MM.1S (cell line): Measurements from ENCODE around the gene KCNG2.

ENCODE experiments used
- CTCF ChIP-seq: fragments of 300-600 bp; sonication (generic); IDR thresholded peaks from 2 replicates; pipeline ENCODE4 v1.5.1; 2016; ENCODE audit warnings: antibody characterized with exemption, low read length, mixed read lengths
- EZH2 ChIP-seq: fragments of 300-600 bp; sonication (generic); optimal IDR thresholded peaks from 2 replicates; pipeline ENCODE3; 2017; ENCODE audit warnings: low read depth, mild to moderate bottlenecking, antibody characterized with exemption, low read length, mixed read lengths
- EZH2phosphoT487 ChIP-seq: fragments of 300-600 bp; sonication (generic); IDR thresholded peaks from 2 replicates; pipeline ENCODE4 v1.6.1; 2018; ENCODE audit warnings: antibody characterized with exemption, low read length

- TF ChIP-seq CTCF, result no peak
- TF ChIP-seq EZH2, result no peak
- TF ChIP-seq EZH2phosphoT487, result no peak
These were observed 108.3 kb downstream of the KCNG2 start for GRCh38 chr18:79905993-79906392.
